Cardiac fibroblast (primary cell): ENCODE measurements around the gene SCFD2.

Experiments
- DNase-seq, 2 donors: peaks; one replicate each; pipeline versions ENCODE4 v3.0.0 to v3.0.0-alpha.2; 2010; ENCODE audit warnings: low read depth in 2 of 2
- H3K4me3 ChIP-seq, 2 donors: replicated peaks in 1 of 2; 1 replicate in 1 of 2; 2 replicates in 1 of 2; pipeline ENCODE4 v1.5.1; 2011; ENCODE audit warnings: low read depth in 2 of 2, low read length in 2 of 2, mild to moderate bottlenecking in 2 of 2, moderate library complexity in 1 of 2
- CTCF ChIP-seq: IDR thresholded peaks from one replicate; pipeline ENCODE4 v1.5.1; 2011; ENCODE audit warnings: low read depth, mild to moderate bottlenecking, low read length, inconsistent platforms

The SCFD2 gene

DNA sequence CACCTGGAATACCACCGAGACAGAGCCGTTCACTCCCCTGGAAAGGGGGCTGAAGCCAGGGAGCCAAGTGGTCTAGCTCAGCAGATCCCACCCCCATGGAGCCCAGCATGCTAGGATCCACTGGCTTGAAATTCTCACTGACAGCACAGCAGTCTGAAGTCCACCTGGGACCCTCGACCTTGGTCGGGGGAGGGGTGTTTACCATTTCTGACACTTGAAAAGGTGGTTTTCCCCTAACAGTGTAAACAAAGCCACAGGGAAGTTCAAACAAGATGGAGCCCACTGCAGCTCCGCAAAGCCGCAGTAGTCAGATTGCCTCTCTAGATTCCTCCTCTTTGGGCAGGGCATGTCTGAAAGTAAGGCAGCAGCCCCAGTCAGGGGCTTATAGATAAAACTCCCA, 260.5 kb downstream of the SCFD2 start:
- TF ChIP-seq CTCF = no peak
- no peak for DNase-seq
- no peak overlapping the region for H3K4me3 ChIP-seq

GRCh38 chr4:53103481-53103880, 262.4 kb downstream of the SCFD2 start:
- no peak overlapping the region for H3K4me3 ChIP-seq
- peak; percentile 27 to 39 for DNase-seq
- TF ChIP-seq CTCF = no peak

DNA sequence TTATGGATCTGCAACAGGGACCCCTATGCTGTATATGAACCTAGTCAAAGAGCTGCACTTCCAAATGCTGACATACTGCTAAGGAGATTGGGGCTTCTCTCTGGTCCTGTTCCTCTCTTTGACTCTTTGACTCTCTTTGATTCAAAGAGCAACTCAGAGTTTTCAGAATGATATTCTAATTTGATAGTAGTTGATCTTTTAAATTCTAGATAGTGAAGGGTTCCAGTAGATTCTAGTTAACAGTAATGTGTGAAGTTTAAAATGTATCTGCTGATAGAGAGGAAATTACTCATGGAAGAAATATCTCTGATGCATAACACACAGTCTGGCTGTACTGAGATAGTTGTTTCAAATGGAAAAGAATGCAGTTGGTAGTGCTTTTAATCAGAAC, 264.7 kb downstream of the SCFD2 start:
- no peak for TF ChIP-seq CTCF
- peak; percentile 81 to 82 for DNase-seq
- H3K4me3 ChIP-seq = peak overlapping the region in 1 of 2 donors; percentile 4

- TF ChIP-seq CTCF = no peak
- DNase-seq = peak; percentile 65 to 67
- peak overlapping the region in 1 of 2 donors; percentile 4 for H3K4me3 ChIP-seq
These were observed 265.2 kb downstream of the SCFD2 start for GRCh38 chr4:53100501-53101190.

DNA sequence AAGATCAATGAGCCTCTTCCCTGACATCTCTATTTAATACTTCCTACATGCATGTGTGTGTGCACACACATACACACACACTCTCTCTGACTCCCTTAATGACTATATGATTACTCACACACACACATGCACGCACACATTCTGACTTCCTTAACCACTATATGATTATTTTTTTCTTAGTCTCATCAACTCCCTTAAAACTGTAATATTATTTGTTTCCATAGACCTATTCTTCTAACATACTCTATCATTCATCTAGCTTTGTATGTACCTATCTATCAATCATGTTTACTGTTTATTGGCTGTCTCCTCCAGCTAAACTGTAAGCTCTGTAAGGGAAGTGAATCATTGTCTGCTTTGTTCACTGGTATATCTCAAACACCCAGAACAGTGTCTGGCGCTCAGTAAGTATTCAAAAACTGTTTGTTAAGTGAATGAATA, 267.2 kb downstream of the SCFD2 start:
- no peak for TF ChIP-seq CTCF
- peak; percentile 60 to 89 for DNase-seq
- no peak overlapping the region for H3K4me3 ChIP-seq

GRCh38 chr4:53094040-53094439, 271.8 kb downstream of the SCFD2 start:
- no peak for DNase-seq
- no peak for TF ChIP-seq CTCF
- no peak overlapping the region for H3K4me3 ChIP-seq
